H1 (cell line): ENCODE data around the gene AGAP1. TPM values are rescaled to one million over a fixed set of nuclear protein-coding genes. Genes with fewer than 3 reads are reported as not detected.

Experiments
- CTCF ChIA-PET: fragments of 300-600 bp; sonication (Branson Sonifier 250); formaldehyde crosslinking; loops from one replicate; lab custom pipeline; 2021; ENCODE audit not compliant: partially characterized antibody; lab: Charles Lee
- POLR2A ChIA-PET: fragments of 300-600 bp; sonication (Branson Sonifier 250); formaldehyde crosslinking; loops from one replicate; lab custom pipeline; 2021; ENCODE audit warnings: inconsistent platforms; ENCODE audit not compliant: partially characterized antibody; lab: Charles Lee
- DNase-seq, 2 experiments: peaks; one replicate each; pipeline versions ENCODE4 v3.0.0 to v3.0.0-alpha.2; 2010 to 2022; ENCODE audit warnings: low spot score in 2 of 2, low read depth in 1 of 2, mixed read lengths in 1 of 2
- FAIRE-seq: peaks from 2 replicates; lab custom pipeline; 2011; peaks lifted over from hg19 to GRCh38; lab: Jason Lieb, UNC
- H2AFZ ChIP-seq: 2 replicates; pipeline ENCODE4 v1.8.1; 2012; ENCODE audit warnings: low read length, inconsistent platforms
- H2AK5ac ChIP-seq: 2 replicates; pipeline ENCODE4 v1.6.1; 2013; ENCODE audit warnings: low read depth, low read length
- H2BK120ac ChIP-seq: replicated peaks from 2 replicates; pipeline ENCODE3; 2013; ENCODE audit warnings: low read depth, low read length, inconsistent platforms
- H2BK12ac ChIP-seq: 2 replicates; pipeline ENCODE4 v1.6.1; 2013; ENCODE audit warnings: low read depth, low read length
- H2BK15ac ChIP-seq: 2 replicates; pipeline ENCODE4 v1.6.1; 2013; ENCODE audit warnings: low read length
- H2BK20ac ChIP-seq: 2 replicates; pipeline ENCODE4 v1.6.1; 2013; ENCODE audit warnings: low read length
- H2BK5ac ChIP-seq: 2 replicates; pipeline ENCODE4 v1.6.1; 2013; ENCODE audit warnings: low read depth, low read length
- H3K14ac ChIP-seq: 2 replicates; pipeline ENCODE4 v1.6.1; 2013; ENCODE audit warnings: inconsistent platforms; ENCODE audit not compliant: insufficient read length
- H3K18ac ChIP-seq: 2 replicates; pipeline ENCODE4 v1.6.1; 2013; ENCODE audit warnings: low read length; ENCODE audit errors: extremely low read depth
- H3K23ac ChIP-seq: 2 replicates; pipeline ENCODE4 v1.6.1; 2013; ENCODE audit warnings: inconsistent platforms; ENCODE audit not compliant: insufficient read length
- H3K23me2 ChIP-seq: 2 replicates; pipeline ENCODE4 v1.6.1; 2013; ENCODE audit warnings: low read depth, low read length
- H3K27ac ChIP-seq: 2 replicates; pipeline ENCODE4 v1.6.1; 2011; ENCODE audit warnings: low read depth, low read length, inconsistent platforms
- H3K27me3 ChIP-seq, 4 experiments: replicated peaks in 1 of 4; 1 replicate in 1 of 4; 2 replicates in 3 of 4; pipeline versions ENCODE4 v1.6.1 to v1.8.1; 2011 to 2013; ENCODE audit warnings: low read length in 3 of 4, mild to moderate bottlenecking in 3 of 4, inconsistent platforms in 2 of 4, mixed read lengths in 2 of 4, moderate library complexity in 1 of 4; ENCODE audit not compliant: control insufficient read depth in 3 of 4, insufficient read depth in 3 of 4; ENCODE audit errors: extremely low read depth in 1 of 4
- H3K36me3 ChIP-seq, 4 experiments: 2 replicates each; pipeline versions ENCODE4 v1.6.1 to v1.8.1; 2011 to 2013; ENCODE audit warnings: mild to moderate bottlenecking in 4 of 4, low read length in 3 of 4, moderate library complexity in 2 of 4, control low read depth in 1 of 4, inconsistent platforms in 1 of 4; ENCODE audit not compliant: insufficient read depth in 4 of 4, control insufficient read depth in 2 of 4
- H3K4ac ChIP-seq: replicated peaks from 2 replicates; pipeline ENCODE3; 2013; ENCODE audit warnings: low read length, low read depth, mixed read lengths, inconsistent platforms; ENCODE audit not compliant: insufficient read length
- H3K4me1 ChIP-seq, 4 experiments: replicated peaks in 1 of 4; 1 replicate in 1 of 4; 2 replicates in 3 of 4; pipeline versions ENCODE4 v1.6.1 to v1.8.1; 2011 to 2013; ENCODE audit warnings: low read length in 3 of 4, inconsistent platforms in 2 of 4, mixed read lengths in 1 of 4; ENCODE audit not compliant: insufficient read depth in 4 of 4, control insufficient read depth in 3 of 4
- H3K4me2 ChIP-seq, 2 experiments: 2 replicates each; pipeline versions ENCODE4 v1.6.1 to v1.8.1; 2011 to 2013; ENCODE audit warnings: low read depth in 2 of 2, low read length in 2 of 2, control low read depth in 1 of 2, inconsistent platforms in 1 of 2, mild to moderate bottlenecking in 1 of 2; ENCODE audit not compliant: insufficient read depth in 1 of 2
- H3K4me3 ChIP-seq, 4 experiments: fragments of 200-600, 300-600 bp in 1 of 4; sonication (generic), shearing (Covaris generic), sonication (Bioruptor Twin) in 1 of 4; 2 replicates each; pipeline versions ENCODE4 v1.5.1 to v1.8.1; 2011 to 2016; ENCODE audit warnings: low read length in 4 of 4, low read depth in 3 of 4, control low read depth in 2 of 4, inconsistent platforms in 2 of 4, mild to moderate bottlenecking in 2 of 4, mixed read lengths in 1 of 4, moderate library complexity in 1 of 4; ENCODE audit not compliant: insufficient read depth in 2 of 4; ENCODE audit errors: extremely low read depth in 1 of 4
- H3K56ac ChIP-seq: replicated peaks from 2 replicates; pipeline ENCODE3; 2013; ENCODE audit warnings: low read depth, mild to moderate bottlenecking, mixed read lengths, low read length, inconsistent platforms; ENCODE audit not compliant: insufficient read length
- H3K79me1 ChIP-seq: 2 replicates; pipeline ENCODE4 v1.6.1; 2013; ENCODE audit warnings: low read depth, low read length, control low read depth
- H3K79me2 ChIP-seq, 2 experiments: 2 replicates each; pipeline versions ENCODE4 v1.6.1 to v1.8.1; 2012 to 2013; ENCODE audit warnings: low read length in 2 of 2, mild to moderate bottlenecking in 2 of 2, inconsistent platforms in 1 of 2; ENCODE audit not compliant: insufficient read depth in 2 of 2, control insufficient read depth in 1 of 2
- H3K9ac ChIP-seq, 4 experiments: replicated peaks in 1 of 4; 1 replicate in 1 of 4; 2 replicates in 3 of 4; pipeline versions ENCODE4 v1.6.1 to v1.8.1; 2011 to 2013; ENCODE audit warnings: low read depth in 3 of 4, low read length in 3 of 4, control low read depth in 2 of 4, mild to moderate bottlenecking in 2 of 4, moderate library complexity in 2 of 4, inconsistent platforms in 1 of 4; ENCODE audit errors: extremely low read depth in 1 of 4
- H3K9me3 ChIP-seq, 2 experiments: 2 replicates each; pipeline versions ENCODE4 v1.6.1 to v1.8.1; 2012 to 2013; ENCODE audit warnings: mild to moderate bottlenecking in 2 of 2, moderate library complexity in 2 of 2, control low read depth in 1 of 2, inconsistent platforms in 1 of 2, low read depth in 1 of 2, low read length in 1 of 2, mixed read lengths in 1 of 2; ENCODE audit not compliant: insufficient read depth in 2 of 2
- H4K20me1 ChIP-seq, 2 experiments: replicated peaks in 1 of 2; 2 replicates each; pipeline versions ENCODE3 to v1.8.1; 2011 to 2013; ENCODE audit warnings: inconsistent platforms in 2 of 2, low read length in 2 of 2, mild to moderate bottlenecking in 1 of 2; ENCODE audit not compliant: insufficient read depth in 2 of 2, control insufficient read depth in 1 of 2
- H4K5ac ChIP-seq: 2 replicates; pipeline ENCODE4 v1.6.1; 2013; ENCODE audit warnings: low read length, low read depth, mixed read lengths, inconsistent platforms; ENCODE audit not compliant: insufficient read length
- H4K8ac ChIP-seq: 2 replicates; pipeline ENCODE4 v1.8.0; 2013; ENCODE audit warnings: mild to moderate bottlenecking, moderate library complexity, low read length, inconsistent platforms; ENCODE audit not compliant: insufficient read depth; ENCODE audit errors: extremely low read depth
- H4K91ac ChIP-seq: replicated peaks from 2 replicates; pipeline ENCODE3; 2013; ENCODE audit warnings: low read length, mixed read lengths, inconsistent platforms; ENCODE audit not compliant: insufficient read length
- BRCA1 ChIP-seq: IDR thresholded peaks from 2 replicates; pipeline ENCODE4 v1.6.1; 2012; ENCODE audit warnings: low read depth, low read length, improper control_type of control experiment
- CBX8 ChIP-seq: fragments of 300-800, 300-1000 bp; sonication (generic); IDR thresholded peaks from 2 replicates; pipeline ENCODE4 v1.7.1; 2016; ENCODE audit warnings: low read depth, low read length, borderline replicate concordance
- CREB1 ChIP-seq: IDR thresholded peaks from 2 replicates; pipeline ENCODE4 v1.6.1; 2012; ENCODE audit warnings: inconsistent platforms
- POU5F1 ChIP-seq: IDR thresholded peaks from 2 replicates; pipeline ENCODE4 v1.6.1; 2011; ENCODE audit warnings: low read depth, mild to moderate bottlenecking, low read length, moderate library complexity
- RFX5 ChIP-seq: IDR thresholded peaks from 2 replicates; pipeline ENCODE4 v1.6.1; 2011; ENCODE audit warnings: low read depth, low read length, improper control_type of control experiment, borderline replicate concordance
- RNF2 ChIP-seq: fragments of 200-900, 300-1000 bp; sonication (generic); IDR thresholded peaks from 2 replicates; pipeline ENCODE4 v1.7.1; 2016; ENCODE audit warnings: borderline replicate concordance, low read depth, mild to moderate bottlenecking, antibody characterized with exemption, low read length; ENCODE audit not compliant: poor library complexity, severe bottlenecking; ENCODE audit errors: missing control alignments
- RXRA ChIP-seq: IDR thresholded peaks from 2 replicates; pipeline ENCODE4 v1.6.1; 2011; ENCODE audit warnings: low read depth, mild to moderate bottlenecking, low read length, moderate library complexity; ENCODE audit not compliant: insufficient read depth
- SAP30 ChIP-seq: fragments of 300-600 bp; sonication (generic); IDR thresholded peaks from 2 replicates; pipeline ENCODE4 v1.7.1; 2012; ENCODE audit warnings: low read length, moderate library complexity, mild to moderate bottlenecking, inconsistent platforms; ENCODE audit not compliant: insufficient read depth, insufficient replicate concordance
- SIRT6 ChIP-seq: IDR thresholded peaks from one replicate; pipeline ENCODE4 v1.7.1; 2012; ENCODE audit warnings: low read length, inconsistent platforms
- SP2 ChIP-seq: IDR thresholded peaks from 2 replicates; pipeline ENCODE4 v1.6.1; 2012; ENCODE audit warnings: mild to moderate bottlenecking, low read length, inconsistent platforms
- SP4 ChIP-seq: IDR thresholded peaks from 2 replicates; pipeline ENCODE4 v1.6.1; 2012; ENCODE audit warnings: low read length, inconsistent platforms
- SUZ12 ChIP-seq: fragments of 200-600 bp; sonication (generic); IDR thresholded peaks from 2 replicates; pipeline ENCODE4 v1.6.1; 2012; ENCODE audit warnings: mild to moderate bottlenecking, inconsistent platforms, low read length, moderate library complexity, mixed read lengths
- TBP ChIP-seq: IDR thresholded peaks from 2 replicates; pipeline ENCODE4 v1.6.1; 2011; ENCODE audit warnings: low read depth, low read length, improper control_type of control experiment
- TEAD4 ChIP-seq: IDR thresholded peaks from 2 replicates; pipeline ENCODE4 v1.6.1; 2012; ENCODE audit warnings: low read depth, low read length, inconsistent platforms, mixed read lengths
- whole genome bisulfite sequencing, 2 experiments: shearing (Covaris generic) in 1 of 2; methylation state at CpG; one replicate each; pipeline versions ENCODE4 v1.1.6 to v1.1.7; 2013 to 2015; ENCODE audit warnings: low lambda C conversion rate in 2 of 2, mixed read lengths in 2 of 2, inconsistent platforms in 1 of 2, low coverage in 1 of 2, missing lambda C conversion rate in 1 of 2; ENCODE audit not compliant: insufficient replicate concordance in 2 of 2, insufficient coverage in 1 of 2, insufficient read length in 1 of 2; ENCODE audit errors: extremely low coverage in 1 of 2, missing lambda C conversion rate in 1 of 2; 5-methylcytosine and 5-hydroxymethylcytosine counted together
- polyA plus RNA-seq, 7 experiments: library from polyadenylated mRNA; depleted of rRNA in 3 of 7; stranded (reverse) in 5 of 7; unstranded in 2 of 7; fragments of >200 nt in 5 of 7; fragments of 200-250 nt in 2 of 7; gene quantifications; 1 replicate in 5 of 7; 2 replicates in 1 of 7; 4 replicates in 1 of 7; pipeline versions ENCODE4 v1.2.1 to v1.2.3, GENCODE V29; 2011 to 2013; ENCODE audit warnings: missing spikeins in 2 of 7, mixed read lengths in 2 of 7
- total RNA-seq: library from RNA; stranded (reverse); fragmentation: NEBNext Ultra II Directional; extraction: Animal tissue kit (Norgen Biotek cat#: 25700); gene quantifications from 2 replicates; pipeline ENCODE4 v1.2.1, GENCODE V29; 2021

AGAP1 gene
- total and polyA plus RNA-seq, 2 of the 8 experiments (the other 6 are each of a cell fraction or from before 2014, with no cell fraction given), result 18.1 to 39.4 TPM

GRCh38 chr2:235843591-235844395 lies 349.9 kb downstream of the AGAP1 start:
- H3K79me2 ChIP-seq, result no peaks in the 10 kb centered on the region
- H2BK15ac ChIP-seq, result no peak overlapping the region
- H3K9ac ChIP-seq, result no peak overlapping the region
- no peak overlapping the region for H3K23ac ChIP-seq
- no peaks in the 10 kb centered on the region for H3K9me3 ChIP-seq
- H3K18ac ChIP-seq, result no peak overlapping the region
- H3K27me3 ChIP-seq, result no peaks in the 10 kb centered on the region
- no peaks in the 10 kb centered on the region for H3K79me1 ChIP-seq
- H3K4me3 ChIP-seq, result no peak overlapping the region
- H3K4me1 ChIP-seq, result peaks cover 0 to 6% (median under 1%) of the 10 kb centered on the region in 4 experiments; a peak in 3 of 7 replicates
- DNase-seq, result no peak
- ChIA-PET POLR2A (no interaction called here), CTCF (interaction anchor here (0.7 to 1.7 kb wide), 4 partner anchors 9 to 65 kb away, joined by 3 read pairs; no protein-coding TSS in a partner anchor)
- H3K4me2 ChIP-seq, result no peak overlapping the region
- H2BK12ac ChIP-seq, result no peak overlapping the region
- H2AFZ ChIP-seq, result no peak overlapping the region
- no peak overlapping the region for H3K56ac ChIP-seq
- no peak overlapping the region for H2AK5ac ChIP-seq
- H3K36me3 ChIP-seq, result no peaks in the 10 kb centered on the region
- WGBS, 2 experiments, result 91% methylated on average over 12 of the region's 12 CpGs; no CpG with 5 or more reads in 1 of the 2 experiments
- no peak overlapping the region for H2BK120ac ChIP-seq
- no peak overlapping the region for H4K5ac ChIP-seq
- no peak overlapping the region for H2BK20ac ChIP-seq
- no peak overlapping the region for H3K4ac ChIP-seq
- no peak overlapping the region for H3K27ac ChIP-seq
- H4K91ac ChIP-seq, result no peak overlapping the region
- no peak overlapping the region for H3K14ac ChIP-seq
- H4K20me1 ChIP-seq, result peaks cover 0 to 2% of the 10 kb centered on the region in 2 experiments
- no peak overlapping the region for H2BK5ac ChIP-seq
- no peaks in the 10 kb centered on the region for H3K23me2 ChIP-seq
- no peak for FAIRE-seq
- H4K8ac ChIP-seq, result no peak overlapping the region
- no peak for TF ChIP-seq TEAD4
- TF ChIP-seq SUZ12, result no peak
- TF ChIP-seq CBX8, result no peak
- TF ChIP-seq TBP, result no peak
- no peak for TF ChIP-seq SAP30
- TF ChIP-seq SP2, result no peak
- no peak for TF ChIP-seq RXRA
- TF ChIP-seq RFX5, result no peak
- TF ChIP-seq POU5F1, result no peak
- no peak for TF ChIP-seq CREB1
- no peak for TF ChIP-seq SP4
- TF ChIP-seq SIRT6, result no peak
- TF ChIP-seq BRCA1, result no peak
- TF ChIP-seq RNF2, result no peak
